ENCODE results near the gene LILRA5. TPM values are rescaled to one million over a fixed set of nuclear protein-coding genes. Genes with fewer than 3 reads are reported as not detected.
"Not testable (repeated sequence)": the region's sequence is repeated elsewhere in the genome, so short reads cannot be mapped to it uniquely, and the experiment has no call there.

Gene LILRA5
- total and polyA plus RNA-seq, 10 of the 15 experiments (the other 5 are each of a cell fraction or from before 2014, with no cell fraction given) = 0.05 to 1.2 (median 0.36) TPM; not detected in 4

DNA sequence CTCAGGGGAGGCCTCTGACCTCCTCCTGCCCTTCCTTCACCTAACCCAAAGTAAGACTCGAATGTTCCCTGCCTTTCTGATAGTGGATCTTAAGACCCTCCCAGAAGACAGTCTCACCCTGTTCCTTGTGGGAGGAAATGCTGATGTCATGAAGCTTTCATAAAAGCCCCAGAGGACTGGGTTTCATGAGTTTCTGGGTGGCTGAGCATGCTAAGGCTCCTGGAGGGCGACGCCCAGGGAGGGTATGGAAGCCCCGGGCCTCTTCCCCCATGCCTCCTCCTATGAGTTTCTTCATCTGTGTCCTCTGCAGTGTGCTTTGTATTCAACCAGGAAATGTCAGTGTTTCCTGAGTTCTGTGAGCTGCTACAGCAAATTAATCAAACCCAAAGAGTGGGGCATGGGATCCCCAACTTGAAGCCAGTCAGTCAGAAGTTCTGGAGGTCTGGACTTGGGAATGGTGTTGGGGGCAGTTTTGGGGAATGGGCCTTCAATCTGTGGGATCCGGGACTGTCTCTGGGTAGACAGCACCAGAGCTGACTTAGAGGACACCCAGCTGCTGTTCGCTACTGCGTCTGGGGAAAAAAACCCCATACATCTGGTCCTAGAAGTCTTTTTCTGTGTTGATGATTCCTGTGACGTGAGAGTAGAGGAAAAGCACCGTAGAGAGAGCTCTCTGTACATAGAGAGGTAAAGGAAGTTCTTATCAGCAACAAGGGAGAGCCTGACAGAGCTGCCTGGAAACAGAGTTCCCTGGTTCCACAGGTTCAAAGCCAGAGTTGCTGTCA lies 30.1 kb downstream of the LILRA5 start:
- no peak for FAIRE-seq
- no peak overlapping the region for H3K4me3 ChIP-seq
- BruUV-seq (replicated peaks) = no TSS peak
- no peaks in the 10 kb centered on the region for H3K4me1 ChIP-seq (ENCODE audit: control insufficient read depth, insufficient read depth, low read length)
- CTCF ChIA-PET = interaction anchor here (0.6 to 1.3 kb wide), 2 partner anchors 15 to 17 kb away, joined by 3 to 4 read pairs; no protein-coding TSS in a partner anchor
- RAD21 ChIA-PET (ENCODE audit: unreplicated experiment) = no interaction called here
- no peak overlapping the region for H3K9ac ChIP-seq (ENCODE audit: control insufficient read depth, insufficient read depth, low read length)
- H3K9me3 ChIP-seq (replicated peaks; ENCODE audit: control insufficient read depth, insufficient read depth, low read length) = no peaks in the 10 kb centered on the region
- ATAC-seq = peak; percentile 12; the same call in 2 of the 3 replicates
- H3K4me2 ChIP-seq (ENCODE audit: control insufficient read depth, insufficient read depth) = no peak overlapping the region
- H3K27me3 ChIP-seq (replicated peaks in 1 of 2; ENCODE audit: control insufficient read depth in 2 of 2, insufficient read depth in 2 of 2, low read length in 1 of 2) = peaks cover 0 to 1% of the 10 kb centered on the region in 2 experiments; a peak in 2 of 4 replicates
- intact Hi-C loops (cut with micrococcal nuclease; ENCODE audit: unreplicated experiment) (no loop called here), in situ Hi-C loops (cut with MboI) (loop anchor here (5.0 kb wide), 1 partner anchor 349 kb away; the partner anchor contains the start of gene LILRB1)
- H3K27ac ChIP-seq (ENCODE audit: control insufficient read depth, insufficient read depth) = no peak overlapping the region
- H4K20me1 ChIP-seq (ENCODE audit: control insufficient read depth, insufficient read depth) = no peaks in the 10 kb centered on the region
- no peak overlapping the region for H2AFZ ChIP-seq (ENCODE audit: control insufficient read depth, low read depth, low read length)
- H3K36me3 ChIP-seq (ENCODE audit: control insufficient read depth in 2 of 2, insufficient read depth in 2 of 2, low read length in 1 of 2) = no peaks in the 10 kb centered on the region
- WGBS (ENCODE audit: insufficient coverage, insufficient replicate concordance, low lambda C conversion rate, missing lambda C conversion rate) = 17% methylated on average over 9 of the region's 9 CpGs
- TF ChIP-seq NBN (IDR thresholded peaks at IDR 0.05) (no peak), CBFB (IDR thresholded peaks at IDR 0.05; ENCODE audit: low read depth) (no peak), ZBED1 (IDR thresholded peaks at IDR 0.05; ENCODE audit: borderline replicate concordance) (no peak), SMARCA5 (IDR thresholded peaks at IDR 0.05) (no peak), JUNB (IDR thresholded peaks at IDR 0.05) (no peak), CEBPB (IDR thresholded peaks at IDR 0.05; ENCODE audit: borderline replicate concordance in 1 of 2, low read depth in 2 of 2, low read length in 2 of 2) (no peak), IKZF2 (IDR thresholded peaks at IDR 0.05) (no peak), IKZF1 (conservative IDR thresholded peaks at IDR 0.05) (no peak), RELA (IDR thresholded peaks at IDR 0.05; ENCODE audit: borderline replicate concordance, partially characterized antibody) (no peak), MEF2B (IDR thresholded peaks at IDR 0.05; ENCODE audit: partially characterized antibody, poor library complexity, severe bottlenecking) (no peak), NFYA (IDR thresholded peaks at IDR 0.05; ENCODE audit: borderline replicate concordance, low read depth, low read length) (no peak), NR2C1 (IDR thresholded peaks at IDR 0.05) (no peak), HDAC2 (IDR thresholded peaks at IDR 0.05) (no peak), MXI1 (IDR thresholded peaks at IDR 0.05; ENCODE audit: low read depth, low read length) (no peak), MTA2 (IDR thresholded peaks at IDR 0.05; ENCODE audit: low read depth) (no peak), KAT2A (conservative IDR thresholded peaks at IDR 0.05; ENCODE audit: control insufficient read depth, low read depth, low read length) (no peak), RFX5 (IDR thresholded peaks at IDR 0.05; ENCODE audit: low read depth, low read length) (no peak), KDM1A (IDR thresholded peaks at IDR 0.05; ENCODE audit: borderline replicate concordance) (no peak)
- TF ChIP-seq, protein P1, sequence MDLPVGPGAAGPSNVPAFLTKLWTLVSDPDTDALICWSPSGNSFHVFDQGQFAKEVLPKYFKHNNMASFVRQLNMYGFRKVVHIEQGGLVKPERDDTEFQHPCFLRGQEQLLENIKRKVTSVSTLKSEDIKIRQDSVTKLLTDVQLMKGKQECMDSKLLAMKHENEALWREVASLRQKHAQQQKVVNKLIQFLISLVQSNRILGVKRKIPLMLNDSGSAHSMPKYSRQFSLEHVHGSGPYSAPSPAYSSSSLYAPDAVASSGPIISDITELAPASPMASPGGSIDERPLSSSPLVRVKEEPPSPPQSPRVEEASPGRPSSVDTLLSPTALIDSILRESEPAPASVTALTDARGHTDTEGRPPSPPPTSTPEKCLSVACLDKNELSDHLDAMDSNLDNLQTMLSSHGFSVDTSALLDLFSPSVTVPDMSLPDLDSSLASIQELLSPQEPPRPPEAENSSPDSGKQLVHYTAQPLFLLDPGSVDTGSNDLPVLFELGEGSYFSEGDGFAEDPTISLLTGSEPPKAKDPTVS (IDR thresholded peaks at IDR 0.05; ENCODE audit: low read depth, low read length) = no peak
- POLR2A ChIA-PET = no interaction called here
- SMC1A ChIA-PET (ENCODE audit: uncharacterized antibody, unreplicated experiment) = interaction anchor here (0.6 kb wide), 1 partner anchor 99 kb away, joined by 3 read pairs; no protein-coding TSS in a partner anchor
- DNase-seq (ENCODE audit: low read depth, low spot score) = no peak
- peaks cover 2% of the 10 kb centered on the region for H3K79me2 ChIP-seq (ENCODE audit: control insufficient read depth, insufficient read depth, low read length)

DNA sequence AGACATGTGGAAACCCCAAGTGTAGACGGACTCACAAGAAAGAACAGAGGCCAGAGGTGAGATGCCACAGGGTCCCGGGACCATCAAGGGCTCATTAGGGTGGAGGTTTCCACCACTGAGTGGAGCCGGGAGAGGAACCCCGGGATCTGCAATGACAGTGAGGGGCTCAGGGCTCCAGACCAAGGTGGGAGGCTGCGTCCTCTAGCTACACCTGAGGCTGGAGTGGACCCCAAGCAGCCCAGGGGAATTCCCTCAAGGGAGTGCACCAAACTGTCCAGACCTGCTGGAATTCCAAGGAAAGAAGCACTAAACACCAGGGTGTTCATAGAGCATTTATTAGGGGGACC lies 31.3 kb downstream of the LILRA5 start:
- H3K4me2 ChIP-seq (ENCODE audit: control insufficient read depth, insufficient read depth); H3K36me3 ChIP-seq (ENCODE audit: control insufficient read depth in 2 of 2, insufficient read depth in 2 of 2, low read length in 1 of 2); H3K79me2 ChIP-seq (ENCODE audit: control insufficient read depth, insufficient read depth, low read length); DNase-seq (ENCODE audit: low read depth, low spot score); H4K20me1 ChIP-seq (ENCODE audit: control insufficient read depth, insufficient read depth); ATAC-seq; H3K4me1 ChIP-seq (ENCODE audit: control insufficient read depth, insufficient read depth, low read length); POLR2A ChIA-PET; H2AFZ ChIP-seq (ENCODE audit: control insufficient read depth, low read depth, low read length); SMC1A ChIA-PET (ENCODE audit: uncharacterized antibody, unreplicated experiment); RAD21 ChIA-PET (ENCODE audit: unreplicated experiment); BruUV-seq (replicated peaks); H3K9me3 ChIP-seq (replicated peaks; ENCODE audit: control insufficient read depth, insufficient read depth, low read length); intact Hi-C loops (cut with micrococcal nuclease; ENCODE audit: unreplicated experiment); H3K9ac ChIP-seq (ENCODE audit: control insufficient read depth, insufficient read depth, low read length); H3K4me3 ChIP-seq; H3K27ac ChIP-seq (ENCODE audit: control insufficient read depth, insufficient read depth); H3K27me3 ChIP-seq (replicated peaks in 1 of 2; ENCODE audit: control insufficient read depth in 2 of 2, insufficient read depth in 2 of 2, low read length in 1 of 2); FAIRE-seq: not testable (repeated sequence)
- 28% methylated on average over 5 of the region's 5 CpGs for WGBS (ENCODE audit: insufficient coverage, insufficient replicate concordance, low lambda C conversion rate, missing lambda C conversion rate)
- in situ Hi-C loops (cut with MboI) = loop anchor here (5.0 kb wide), 1 partner anchor 351 kb away; the partner anchor contains the start of gene LILRB1
- CTCF ChIA-PET = interaction anchor here (1.7 kb wide), 1 partner anchor 16 kb away, joined by 5 read pairs; no protein-coding TSS in a partner anchor
